Endothelial cell (in vitro differentiated cells): Measurements from ENCODE around the gene LILRB2. TPM values are rescaled to one million over a fixed set of nuclear protein-coding genes. Genes with fewer than 3 reads are reported as not detected.
"Not testable (repeated sequence)": the region's sequence is repeated elsewhere in the genome, so short reads cannot be mapped to it uniquely, and the experiment has no call there.

Experiments
- DNase-seq: peaks from one replicate; pipeline ENCODE4 v3.0.0; 2021; ENCODE audit warnings: low spot score
- H3K27ac Mint-ChIP-seq: one replicate; pipeline ENCODE4 v1.8.0; 2021; ENCODE audit warnings: mixed read lengths, inconsistent platforms; ENCODE audit not compliant: unreplicated experiment
- H3K27me3 Mint-ChIP-seq: one replicate; pipeline ENCODE4 v1.8.0; 2021; ENCODE audit warnings: mild to moderate bottlenecking, moderate library complexity, mixed read lengths, inconsistent platforms; ENCODE audit not compliant: unreplicated experiment
- H3K36me3 Mint-ChIP-seq: one replicate; pipeline ENCODE4 v1.8.0; 2021; ENCODE audit warnings: mild to moderate bottlenecking, low read depth, mixed read lengths, inconsistent platforms; ENCODE audit not compliant: unreplicated experiment
- H3K4me1 Mint-ChIP-seq: one replicate; pipeline ENCODE4 v1.8.0; 2021; ENCODE audit warnings: mild to moderate bottlenecking, mixed read lengths, inconsistent platforms; ENCODE audit not compliant: unreplicated experiment
- H3K4me3 Mint-ChIP-seq: one replicate; pipeline ENCODE4 v1.8.0; 2021; ENCODE audit warnings: mild to moderate bottlenecking, mixed read lengths, inconsistent platforms; ENCODE audit not compliant: unreplicated experiment
- H3K9me3 Mint-ChIP-seq: one replicate; pipeline ENCODE4 v1.8.0; 2021; ENCODE audit warnings: mixed read lengths, inconsistent platforms; ENCODE audit not compliant: unreplicated experiment
- total RNA-seq: library from RNA; stranded (reverse); fragmentation: NEBNext Ultra II Directional; extraction: Animal tissue kit (Norgen Biotek cat#: 25700); gene quantifications from one replicate; pipeline ENCODE4 v1.2.1, GENCODE V29; 2021; ENCODE audit not compliant: unreplicated experiment
- TF ChIP-seq, protein P1 (sequence below): fragments of 200-600 bp; sonication (generic); IDR thresholded peaks from one replicate; pipeline ENCODE4 v1.5.0; 2021; ENCODE audit warnings: antibody characterized with exemption; ENCODE audit not compliant: unreplicated experiment

Gene LILRB2
- total RNA-seq, 1 donor from 2014 or later, result not detected

DNA sequence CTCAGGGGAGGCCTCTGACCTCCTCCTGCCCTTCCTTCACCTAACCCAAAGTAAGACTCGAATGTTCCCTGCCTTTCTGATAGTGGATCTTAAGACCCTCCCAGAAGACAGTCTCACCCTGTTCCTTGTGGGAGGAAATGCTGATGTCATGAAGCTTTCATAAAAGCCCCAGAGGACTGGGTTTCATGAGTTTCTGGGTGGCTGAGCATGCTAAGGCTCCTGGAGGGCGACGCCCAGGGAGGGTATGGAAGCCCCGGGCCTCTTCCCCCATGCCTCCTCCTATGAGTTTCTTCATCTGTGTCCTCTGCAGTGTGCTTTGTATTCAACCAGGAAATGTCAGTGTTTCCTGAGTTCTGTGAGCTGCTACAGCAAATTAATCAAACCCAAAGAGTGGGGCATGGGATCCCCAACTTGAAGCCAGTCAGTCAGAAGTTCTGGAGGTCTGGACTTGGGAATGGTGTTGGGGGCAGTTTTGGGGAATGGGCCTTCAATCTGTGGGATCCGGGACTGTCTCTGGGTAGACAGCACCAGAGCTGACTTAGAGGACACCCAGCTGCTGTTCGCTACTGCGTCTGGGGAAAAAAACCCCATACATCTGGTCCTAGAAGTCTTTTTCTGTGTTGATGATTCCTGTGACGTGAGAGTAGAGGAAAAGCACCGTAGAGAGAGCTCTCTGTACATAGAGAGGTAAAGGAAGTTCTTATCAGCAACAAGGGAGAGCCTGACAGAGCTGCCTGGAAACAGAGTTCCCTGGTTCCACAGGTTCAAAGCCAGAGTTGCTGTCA is 2.0 kb upstream of the LILRB2 start:
- peaks cover 9% of the 10 kb centered on the region for H3K4me1 Mint-ChIP-seq
- no peak overlapping the region for H3K4me3 Mint-ChIP-seq
- peaks cover 3% of the 10 kb centered on the region for H3K36me3 Mint-ChIP-seq
- TF ChIP-seq, protein P1, sequence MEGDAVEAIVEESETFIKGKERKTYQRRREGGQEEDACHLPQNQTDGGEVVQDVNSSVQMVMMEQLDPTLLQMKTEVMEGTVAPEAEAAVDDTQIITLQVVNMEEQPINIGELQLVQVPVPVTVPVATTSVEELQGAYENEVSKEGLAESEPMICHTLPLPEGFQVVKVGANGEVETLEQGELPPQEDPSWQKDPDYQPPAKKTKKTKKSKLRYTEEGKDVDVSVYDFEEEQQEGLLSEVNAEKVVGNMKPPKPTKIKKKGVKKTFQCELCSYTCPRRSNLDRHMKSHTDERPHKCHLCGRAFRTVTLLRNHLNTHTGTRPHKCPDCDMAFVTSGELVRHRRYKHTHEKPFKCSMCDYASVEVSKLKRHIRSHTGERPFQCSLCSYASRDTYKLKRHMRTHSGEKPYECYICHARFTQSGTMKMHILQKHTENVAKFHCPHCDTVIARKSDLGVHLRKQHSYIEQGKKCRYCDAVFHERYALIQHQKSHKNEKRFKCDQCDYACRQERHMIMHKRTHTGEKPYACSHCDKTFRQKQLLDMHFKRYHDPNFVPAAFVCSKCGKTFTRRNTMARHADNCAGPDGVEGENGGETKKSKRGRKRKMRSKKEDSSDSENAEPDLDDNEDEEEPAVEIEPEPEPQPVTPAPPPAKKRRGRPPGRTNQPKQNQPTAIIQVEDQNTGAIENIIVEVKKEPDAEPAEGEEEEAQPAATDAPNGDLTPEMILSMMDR, result no peak
- no peaks in the 10 kb centered on the region for H3K9me3 Mint-ChIP-seq
- no peak for DNase-seq
- peak overlapping the region; percentile 15 for H3K27ac Mint-ChIP-seq
- peaks cover 2% of the 10 kb centered on the region for H3K27me3 Mint-ChIP-seq

DNA sequence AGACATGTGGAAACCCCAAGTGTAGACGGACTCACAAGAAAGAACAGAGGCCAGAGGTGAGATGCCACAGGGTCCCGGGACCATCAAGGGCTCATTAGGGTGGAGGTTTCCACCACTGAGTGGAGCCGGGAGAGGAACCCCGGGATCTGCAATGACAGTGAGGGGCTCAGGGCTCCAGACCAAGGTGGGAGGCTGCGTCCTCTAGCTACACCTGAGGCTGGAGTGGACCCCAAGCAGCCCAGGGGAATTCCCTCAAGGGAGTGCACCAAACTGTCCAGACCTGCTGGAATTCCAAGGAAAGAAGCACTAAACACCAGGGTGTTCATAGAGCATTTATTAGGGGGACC is 792 bp upstream of the LILRB2 start:
- H3K9me3 Mint-ChIP-seq, H3K27me3 Mint-ChIP-seq, H3K4me1 Mint-ChIP-seq, DNase-seq, H3K4me3 Mint-ChIP-seq, H3K36me3 Mint-ChIP-seq, H3K27ac Mint-ChIP-seq: not testable (repeated sequence)

DNA sequence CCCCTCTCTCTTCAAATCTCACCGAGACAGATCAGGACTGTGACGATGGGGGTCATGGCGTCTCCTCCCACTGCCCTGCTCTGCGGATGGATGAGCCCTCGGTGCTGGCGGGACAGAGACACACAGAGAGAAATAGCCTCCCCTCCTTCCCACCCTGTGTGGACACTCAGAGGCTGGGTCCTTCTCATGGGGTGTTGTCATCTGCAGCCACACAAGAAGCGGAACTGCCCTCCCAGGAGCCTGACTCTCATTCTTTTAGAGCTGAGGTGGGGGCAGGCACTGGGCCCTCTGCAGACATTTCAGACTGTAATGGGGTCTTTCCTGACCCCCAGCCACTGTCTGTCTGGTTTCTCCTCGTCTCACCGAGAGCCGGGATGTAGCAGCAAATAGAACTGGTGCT is 469 bp downstream of the LILRB2 start:
- not testable (repeated sequence) for H3K27ac Mint-ChIP-seq, H3K4me1 Mint-ChIP-seq, H3K27me3 Mint-ChIP-seq, DNase-seq, H3K36me3 Mint-ChIP-seq, H3K9me3 Mint-ChIP-seq, H3K4me3 Mint-ChIP-seq

DNA sequence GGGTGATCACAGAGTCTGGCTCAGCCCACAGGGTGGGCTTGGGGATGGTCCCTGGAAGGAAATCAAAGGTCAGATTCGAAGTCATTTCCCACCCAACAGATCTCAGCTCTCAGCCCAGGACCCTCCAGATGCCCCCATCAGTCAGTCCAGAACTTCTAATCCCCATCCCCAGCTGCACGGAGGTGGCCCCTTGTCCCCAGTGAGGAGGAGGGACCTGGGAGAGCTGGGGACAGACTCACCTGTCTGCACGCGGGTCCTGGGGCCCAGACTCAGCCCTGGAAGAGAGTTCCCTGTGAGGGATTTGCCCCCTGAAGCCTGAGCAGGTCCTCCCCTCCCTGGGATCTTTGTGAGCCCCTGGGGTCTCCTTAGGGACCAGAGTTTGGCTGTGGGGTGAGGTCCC is 885 bp downstream of the LILRB2 start:
- not testable (repeated sequence) for H3K36me3 Mint-ChIP-seq, H3K9me3 Mint-ChIP-seq, H3K27me3 Mint-ChIP-seq, H3K4me1 Mint-ChIP-seq, H3K4me3 Mint-ChIP-seq, DNase-seq, H3K27ac Mint-ChIP-seq

DNA sequence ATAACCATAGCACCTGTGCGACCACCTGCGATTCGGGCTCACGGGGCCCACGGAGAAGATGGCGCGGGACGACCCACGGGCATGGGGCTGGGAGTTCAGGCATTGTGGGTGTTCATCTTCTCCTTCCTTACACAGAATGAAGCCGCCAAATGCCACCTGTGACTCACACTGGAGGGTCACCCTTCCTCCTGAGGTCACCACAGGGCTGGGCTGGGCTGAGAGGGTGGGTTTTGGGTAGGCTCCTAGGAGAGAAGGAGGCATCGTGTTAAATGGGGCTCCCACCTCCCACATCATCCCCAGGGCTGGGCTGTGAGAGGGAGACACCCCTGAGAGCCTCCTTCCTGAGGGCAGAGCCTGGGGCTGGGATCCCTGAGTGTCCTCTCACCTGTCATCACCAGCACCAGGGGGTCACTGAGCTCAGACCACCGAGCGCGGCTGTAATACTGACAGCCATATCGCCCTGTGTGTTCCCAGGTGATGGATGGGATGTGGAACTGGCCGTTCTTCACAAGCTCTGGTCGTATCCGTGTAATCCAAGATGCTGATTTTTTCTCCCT is 1.4 kb downstream of the LILRB2 start:
- no peaks in the 10 kb centered on the region for H3K9me3 Mint-ChIP-seq
- H3K36me3 Mint-ChIP-seq, result no peaks in the 10 kb centered on the region
- TF ChIP-seq, protein P1, result no peak
- H3K27ac Mint-ChIP-seq, result no peak overlapping the region
- peaks cover 2% of the 10 kb centered on the region for H3K27me3 Mint-ChIP-seq
- DNase-seq, result no peak
- no peak overlapping the region for H3K4me3 Mint-ChIP-seq
- H3K4me1 Mint-ChIP-seq, result peaks cover 9% of the 10 kb centered on the region

GRCh38 chr19:54278571-54279195 is 2.2 kb downstream of the LILRB2 start:
- not testable (repeated sequence) for DNase-seq, H3K36me3 Mint-ChIP-seq, H3K4me1 Mint-ChIP-seq, H3K27me3 Mint-ChIP-seq, H3K9me3 Mint-ChIP-seq, H3K27ac Mint-ChIP-seq, H3K4me3 Mint-ChIP-seq

- H3K27ac Mint-ChIP-seq, DNase-seq, H3K4me1 Mint-ChIP-seq, H3K27me3 Mint-ChIP-seq, H3K36me3 Mint-ChIP-seq, H3K9me3 Mint-ChIP-seq, H3K4me3 Mint-ChIP-seq: not testable (repeated sequence)
Measured at GRCh38 chr19:54278056-54278455, 2.9 kb downstream of the LILRB2 start.

DNA sequence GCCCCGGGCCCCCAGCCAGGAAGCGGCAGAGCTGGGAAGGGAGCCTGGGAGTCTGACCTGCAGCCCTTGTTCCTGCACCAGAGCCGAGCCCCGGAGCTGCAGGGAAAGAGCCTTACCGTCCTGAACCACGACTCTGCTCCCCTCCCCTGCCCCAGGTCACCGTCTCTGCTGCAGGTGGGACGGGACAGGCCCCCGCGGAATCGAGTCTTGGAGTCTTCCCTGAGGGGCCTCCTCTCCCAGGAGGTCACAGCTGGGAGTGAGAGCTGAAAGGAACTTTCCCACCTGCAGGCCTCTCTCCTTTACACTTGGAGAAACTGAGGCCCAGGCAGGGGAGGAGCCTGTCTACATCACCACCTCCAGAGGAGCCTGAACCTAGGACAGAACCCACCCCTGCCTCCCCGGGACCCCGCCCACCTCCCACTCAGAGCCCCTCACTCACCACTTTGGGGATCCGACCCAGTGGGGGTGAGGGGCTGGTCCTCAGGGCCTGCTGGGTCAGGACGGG is 3.7 kb downstream of the LILRB2 start:
- H3K4me3 Mint-ChIP-seq, H3K36me3 Mint-ChIP-seq, H3K9me3 Mint-ChIP-seq, H3K4me1 Mint-ChIP-seq, H3K27ac Mint-ChIP-seq, H3K27me3 Mint-ChIP-seq, DNase-seq: not testable (repeated sequence)
